Lung (tissue), 12 donors: ENCODE measurements around the gene ZNF431. TPM values are rescaled to one million over a fixed set of nuclear protein-coding genes. Genes with fewer than 3 reads are reported as not detected.

Source experiments
- ATAC-seq: fragments of 200-7000 bp; cut with Tn5 transposase; one replicate; pipeline ENCODE4 v1.9.1; 2020; ENCODE audit warnings: moderate number of reproducible peaks; ENCODE audit not compliant: insufficient read depth, low FRiP score
- DNase-seq, 3 donors: peaks; one replicate each; pipeline ENCODE4 v3.0.0-alpha.2; 2013 to 2017
- H3K27ac ChIP-seq, 2 donors: one replicate each; pipeline ENCODE4 v1.5.1; 2013; ENCODE audit warnings: mild to moderate bottlenecking in 2 of 2, moderate library complexity in 2 of 2, control low read depth in 1 of 2, inconsistent platforms in 1 of 2, low read depth in 1 of 2, low read length in 1 of 2
- H3K27me3 ChIP-seq, 3 donors: one replicate each; pipeline ENCODE4 v1.5.1; 2013; ENCODE audit warnings: low read length in 2 of 3; ENCODE audit not compliant: control insufficient read depth in 3 of 3, insufficient read depth in 3 of 3
- H3K36me3 ChIP-seq, 4 donors: one replicate each; pipeline ENCODE4 v1.5.1; 2013; ENCODE audit warnings: low read length in 4 of 4, mild to moderate bottlenecking in 1 of 4, moderate library complexity in 1 of 4; ENCODE audit not compliant: control insufficient read depth in 4 of 4, insufficient read depth in 4 of 4
- H3K4me1 ChIP-seq, 5 donors: one replicate each; pipeline ENCODE4 v1.5.1; 2013; ENCODE audit warnings: low read length in 5 of 5, mild to moderate bottlenecking in 2 of 5, moderate library complexity in 1 of 5; ENCODE audit not compliant: control insufficient read depth in 5 of 5, insufficient read depth in 5 of 5
- H3K4me3 ChIP-seq: one replicate; pipeline ENCODE4 v1.5.1; 2013; ENCODE audit warnings: mild to moderate bottlenecking, control low read depth, moderate library complexity
- H3K9ac ChIP-seq, 2 donors: one replicate each; pipeline ENCODE4 v1.5.1; 2013; ENCODE audit warnings: low read length in 2 of 2, control low read depth in 1 of 2; ENCODE audit not compliant: insufficient read depth in 1 of 2
- H3K9me3 ChIP-seq, 4 donors: one replicate each; pipeline ENCODE4 v1.5.1; 2013; ENCODE audit warnings: low read length in 3 of 4, mild to moderate bottlenecking in 1 of 4, moderate library complexity in 1 of 4; ENCODE audit not compliant: control insufficient read depth in 4 of 4, insufficient read depth in 3 of 4
- CTCF ChIP-seq: IDR thresholded peaks from 2 replicates; pipeline ENCODE4 v1.5.1; 2012; ENCODE audit warnings: mild to moderate bottlenecking; ENCODE audit errors: control extremely low read depth, extremely low read depth
- WGBS, 2 donors: extraction: QIAGEN DNeasy Blood & Tissue Kit; methylation state at CpG; one replicate each; pipeline ENCODE4 v1.1.7; 2013; 5-methylcytosine and 5-hydroxymethylcytosine counted together
- polyA plus RNA-seq, 2 donors: library from polyadenylated mRNA; stranded (reverse); fragments of 200-250 nt; gene quantifications; one replicate each; pipeline ENCODE4 v1.2.1, GENCODE V29; 2013
- total RNA-seq, 2 donors: library from RNA; depleted of rRNA in 1 of 2; stranded (reverse); fragments of >200 nt in 1 of 2; gene quantifications; one replicate each; pipeline ENCODE4 v1.2.1, GENCODE V29; 2014 to 2021
- donor health status: control.
- donor health status: control.
- donor health status: Bipolar disorder and iron deficiency.
- donor health status: healthy.
- donor health status: DM: yes; HTN: yes; CAD: no.

The ZNF431 gene
- total and polyA plus RNA-seq, 4 donors: 3.5 to 36.2 (median 19.4) TPM

GRCh38 chr19:21110183-21110582, 31.7 kb upstream of the ZNF431 start:
- ATAC-seq: no peak
- Histone ChIP-seq H3K4me1 (no peaks in the 10 kb centered on the region), H3K9me3 (peaks cover 0 to 5% (median 1%) of the 10 kb centered on the region in 4 donors), H3K9ac (no peak overlapping the region), H3K36me3 (peaks cover 0 to 17% (median 7%) of the 10 kb centered on the region in 4 donors), H3K4me3 (no peak overlapping the region), H3K27ac (no peak overlapping the region), H3K27me3 (no peaks in the 10 kb centered on the region)
- TF ChIP-seq CTCF: no peak
- 73 to 91% methylated on average over 1 of the region's 1 CpG for WGBS, 2 donors
- no peak for DNase-seq

- H3K4me3 ChIP-seq: no peak overlapping the region
- no peak overlapping the region for H3K9ac ChIP-seq
- H3K36me3 ChIP-seq: peaks cover 2 to 20% (median 11%) of the 10 kb centered on the region in 4 donors
- H3K4me1 ChIP-seq: no peaks in the 10 kb centered on the region
- H3K9me3 ChIP-seq: peaks cover 0 to 5% (median 2%) of the 10 kb centered on the region in 4 donors
- no peak for TF ChIP-seq CTCF
- no peaks in the 10 kb centered on the region for H3K27me3 ChIP-seq
- DNase-seq (no peak), ATAC-seq (no peak)
- H3K27ac ChIP-seq: no peak overlapping the region
These were observed 26.4 kb upstream of the ZNF431 start for GRCh38 chr19:21115430-21115829.

GRCh38 chr19:21117041-21117907, 24.6 kb upstream of the ZNF431 start:
- H3K36me3 ChIP-seq: peaks cover 2 to 20% (median 12%) of the 10 kb centered on the region in 4 donors
- peaks cover 0 to 5% (median 2%) of the 10 kb centered on the region in 4 donors for H3K9me3 ChIP-seq
- H3K27me3 ChIP-seq: no peaks in the 10 kb centered on the region
- TF ChIP-seq CTCF: no peak
- no peak overlapping the region for H3K4me3 ChIP-seq
- ATAC-seq (no peak), DNase-seq (peak in 1 of 3 donors; percentile 12)
- no peak overlapping the region for H3K9ac ChIP-seq
- no peak overlapping the region for H3K27ac ChIP-seq
- 77 to 93% methylated on average over 2 of the region's 2 CpGs for WGBS, 2 donors
- H3K4me1 ChIP-seq: no peaks in the 10 kb centered on the region
